ENCODE measurements around the gene FKBP2.
A peak's percentile ranks its signal among the peaks of the same experiment; 100 is the strongest.

Gene FKBP2

GRCh38 chr11:64283092-64283491 lies 42.2 kb downstream of the FKBP2 start:
- H3K4me3 ChIP-seq (ENCODE audit: low read depth, low read length), result no peak overlapping the region

- peak within 1 kb of the TSS; percentile 81 for H3K4me3 ChIP-seq (ENCODE audit: low read depth, low read length)
Observed at GRCh38 chr11:64284048-64284961, 43.4 kb downstream of the FKBP2 start, which contains the start of gene BAD. TSS of gene BAD (minus strand) at chr11:64284665. CDS start at chr11:64284368, 297 bp downstream.

GRCh38 chr11:64284962-64285884 lies 44.3 kb downstream of the FKBP2 start, which contains the start of gene GPR137:
TSS of gene GPR137 (plus strand) at chr11:64285848. CDS start at chr11:64286525, 677 bp downstream.
- peak within 1 kb of the TSS; percentile 81 for H3K4me3 ChIP-seq (ENCODE audit: low read depth, low read length)

- H3K4me3 ChIP-seq (ENCODE audit: low read depth, low read length), result peak overlapping the region; percentile 81
Observed at GRCh38 chr11:64285885-64286800, 45.2 kb downstream of the FKBP2 start.

GRCh38 chr11:64286801-64287159 lies 45.9 kb downstream of the FKBP2 start:
- H3K4me3 ChIP-seq (ENCODE audit: low read depth, low read length), result no peak overlapping the region

- no peak overlapping the region for H3K4me3 ChIP-seq (ENCODE audit: low read depth, low read length)
Observed at GRCh38 chr11:64287676-64288352, 46.9 kb downstream of the FKBP2 start.

- H3K4me3 ChIP-seq (ENCODE audit: low read depth, low read length), result no peak overlapping the region
Observed at GRCh38 chr11:64288353-64288750, 47.5 kb downstream of the FKBP2 start.

- no peak overlapping the region for H3K4me3 ChIP-seq (ENCODE audit: low read depth, low read length)
Observed at GRCh38 chr11:64289002-64289564, 48.2 kb downstream of the FKBP2 start.

GRCh38 chr11:64290352-64291261 lies 49.7 kb downstream of the FKBP2 start:
- H3K4me3 ChIP-seq (ENCODE audit: low read depth, low read length), result no peak overlapping the region

GRCh38 chr11:64291262-64291751 lies 50.4 kb downstream of the FKBP2 start, which contains the start of gene KCNK4:
TSS of gene KCNK4 (plus strand) at chr11:64291302. CDS start at chr11:64293019, 1,717 bp downstream.
- peak within 1 kb of the TSS; percentile 39 for H3K4me3 ChIP-seq (ENCODE audit: low read depth, low read length)

GRCh38 chr11:64291752-64292459 lies 51.0 kb downstream of the FKBP2 start:
- H3K4me3 ChIP-seq (ENCODE audit: low read depth, low read length), result peak overlapping the region; percentile 39

GRCh38 chr11:64292460-64293254 lies 51.8 kb downstream of the FKBP2 start:
- peak overlapping the region; percentile 39 for H3K4me3 ChIP-seq (ENCODE audit: low read depth, low read length)

All from iPS-11a (cell line).